DMS153 treated with DMSO at 0.1 percent for 48 hours (cell line): ENCODE results near the gene PGAM4.
"Not testable (repeated sequence)": the region's sequence is repeated elsewhere in the genome, so short reads cannot be mapped to it uniquely, and the experiment has no call there.

Experiments
- DNase-seq: peaks from one replicate; lab custom pipeline; 2025; ENCODE audit not compliant: unreplicated experiment; lab: John Stamatoyannopoulos, UW

PGAM4 gene

DNA sequence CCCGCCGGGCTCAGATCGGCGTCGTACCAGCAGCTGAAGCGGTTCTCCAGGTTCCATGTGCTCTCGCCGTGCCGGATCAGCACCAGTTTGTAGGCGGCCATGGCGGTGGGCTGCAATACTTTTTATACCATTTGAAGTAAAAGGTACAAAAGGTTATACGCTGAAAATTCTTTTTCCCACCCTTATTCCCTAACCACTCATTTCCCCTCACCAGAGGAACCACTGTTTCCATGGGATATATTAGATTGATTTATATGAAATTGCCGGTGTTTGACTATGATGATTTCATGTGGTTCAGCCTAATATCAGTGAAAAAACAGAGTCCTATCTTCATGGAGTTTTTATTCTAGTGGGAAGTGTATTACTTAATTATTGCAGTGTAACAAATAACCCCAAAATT is at the start of gene PGAM4:
Gene PGAM4, minus strand, starts transcription at position 101 of the 400 bp plus-strand sequence. Its CDS starts 0 bp downstream, at position 101.
- DNase-seq = no peak

DNA sequence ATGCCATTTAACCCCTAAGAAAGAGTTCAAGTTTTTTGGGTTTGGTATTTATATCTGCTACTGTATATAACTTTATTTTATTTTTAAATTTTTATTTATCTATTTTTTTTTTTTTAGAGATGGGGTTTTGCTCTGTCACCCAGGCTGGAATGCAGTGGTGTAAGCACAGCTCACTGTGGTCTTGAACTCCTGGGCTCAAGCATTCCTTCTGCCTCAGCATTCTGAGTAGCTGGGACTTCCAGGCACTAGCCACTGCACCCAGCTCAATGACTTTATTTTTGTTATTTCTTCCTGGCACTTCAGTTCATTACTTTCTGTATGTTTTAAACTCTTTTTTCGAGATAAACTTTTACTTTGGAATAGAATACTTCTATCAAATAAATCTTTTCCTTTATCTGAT is 42.4 kb upstream of the PGAM4 start:
- DNase-seq = no peak

DNA sequence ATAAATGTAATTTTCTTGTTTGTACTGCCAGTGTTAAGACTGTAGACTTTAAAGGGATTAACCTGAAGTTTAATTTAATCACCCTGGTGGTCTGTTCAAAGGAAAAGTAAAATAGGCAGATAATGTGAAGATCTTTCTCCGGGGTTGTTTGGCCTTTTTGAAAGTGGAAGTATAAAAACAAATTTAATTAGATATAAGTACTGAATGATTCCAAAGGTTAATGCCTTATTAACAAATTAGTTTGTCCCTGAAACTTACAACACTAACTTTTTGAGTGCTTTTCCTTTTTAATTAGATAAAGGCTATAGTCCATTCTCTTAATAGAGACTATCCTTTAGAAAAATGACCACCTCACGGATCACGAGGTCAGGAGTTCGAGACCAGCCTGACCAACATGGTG is 10.4 kb upstream of the PGAM4 start:
- DNase-seq = no peak

DNA sequence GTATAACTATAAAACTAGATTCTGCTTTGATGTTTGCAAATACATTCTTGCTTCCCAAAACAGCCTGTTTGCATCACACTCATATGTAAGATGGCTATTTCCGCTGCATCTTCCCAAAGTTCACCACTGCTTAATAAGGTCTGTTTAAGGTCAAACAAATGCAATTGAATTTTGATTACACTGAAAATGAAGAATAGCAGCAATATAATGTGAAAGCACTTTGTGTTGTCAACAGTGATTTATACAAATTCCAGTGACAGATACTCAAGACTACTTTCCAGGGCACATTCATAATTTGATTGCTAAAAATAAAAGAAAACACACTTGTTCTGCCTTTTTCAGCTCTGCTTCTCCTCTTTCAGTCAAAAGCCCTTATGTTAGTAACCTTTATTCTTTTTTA is 8.1 kb upstream of the PGAM4 start:
- no peak for DNase-seq

DNA sequence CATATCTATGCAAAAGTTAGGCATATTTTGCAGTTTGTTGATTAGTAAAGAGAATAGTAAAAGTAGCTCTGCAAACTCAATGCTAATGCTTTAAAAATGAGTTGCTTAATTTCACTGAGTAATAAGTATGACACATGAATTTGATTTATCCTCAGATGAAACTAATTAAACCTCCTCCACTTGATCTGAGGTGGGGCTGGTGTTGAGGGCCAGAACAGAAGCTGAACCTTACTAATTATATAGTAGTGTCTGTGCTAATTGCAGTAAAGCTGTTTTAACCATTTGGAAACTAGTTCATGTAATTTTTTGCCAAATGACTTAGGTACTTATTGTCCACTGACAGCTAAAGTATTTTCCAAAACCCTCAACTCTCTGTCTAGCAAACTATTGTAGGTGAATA is 7.7 kb upstream of the PGAM4 start:
- no peak for DNase-seq

GRCh38 chrX:77975755-77976154 is 6.3 kb upstream of the PGAM4 start:
- no peak for DNase-seq

GRCh38 chrX:77967631-77968030 is 1.8 kb downstream of the PGAM4 start:
- DNase-seq = no peak

DNA sequence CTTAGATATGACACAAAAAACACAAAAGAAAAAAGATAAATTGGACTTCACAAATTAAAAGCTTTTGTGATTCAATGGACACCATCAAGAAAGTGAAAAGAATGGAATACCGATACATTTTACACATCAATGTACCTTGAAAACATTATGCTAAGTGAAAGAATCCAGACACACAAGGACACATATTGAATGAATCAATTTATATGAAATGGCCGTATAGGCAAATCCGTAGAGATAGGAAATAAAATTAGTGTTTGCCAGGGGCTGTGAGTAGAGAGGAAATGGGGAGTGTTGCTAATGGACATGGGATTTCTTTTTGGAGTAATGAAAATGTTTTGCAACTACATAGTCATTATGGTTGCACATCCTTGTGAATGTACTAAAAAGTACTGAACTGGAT is 3.1 kb downstream of the PGAM4 start:
- no peak for DNase-seq

GRCh38 chrX:77962068-77962902 is 7.2 kb downstream of the PGAM4 start:
- no peak for DNase-seq

GRCh38 chrX:77961063-77961462 is 8.4 kb downstream of the PGAM4 start:
- DNase-seq = no peak

DNA sequence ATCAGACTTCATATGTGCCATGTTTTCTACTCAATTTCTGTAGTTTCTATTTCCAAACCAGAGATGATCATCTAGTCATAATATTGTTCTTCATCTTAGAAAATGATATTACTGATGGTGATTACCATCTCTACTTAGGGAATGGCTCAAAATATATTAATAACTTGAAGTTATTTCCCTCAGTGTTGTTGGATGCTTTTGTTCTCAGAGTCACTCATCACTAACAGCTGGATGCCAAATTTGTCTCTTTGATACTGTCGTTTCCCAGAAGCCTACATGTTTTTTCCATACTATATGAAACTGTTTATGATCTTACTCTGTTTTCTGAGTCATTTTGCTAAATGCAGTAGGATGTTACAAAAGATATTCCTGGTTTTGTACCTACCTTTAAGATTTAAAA is 8.9 kb downstream of the PGAM4 start:
- DNase-seq = no peak

DNA sequence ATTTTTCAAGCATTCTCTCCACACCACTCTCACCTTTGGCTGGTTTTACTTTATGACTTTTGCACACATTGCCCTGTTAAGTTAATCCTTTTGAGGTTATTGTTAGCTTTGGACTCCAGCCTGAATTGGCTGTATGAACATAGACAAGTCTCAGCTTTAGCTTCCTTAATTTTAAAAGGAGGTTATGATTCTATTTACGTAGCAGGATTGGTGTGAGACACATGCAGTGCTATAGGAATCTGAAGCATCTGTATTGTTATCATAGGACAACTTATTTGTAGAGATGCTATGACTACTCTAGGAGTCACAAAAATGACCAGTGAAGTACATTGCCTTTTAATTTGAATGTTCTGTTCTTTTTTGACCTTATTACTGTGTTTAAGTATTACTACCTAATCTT is 15.7 kb downstream of the PGAM4 start:
- no peak for DNase-seq

DNA sequence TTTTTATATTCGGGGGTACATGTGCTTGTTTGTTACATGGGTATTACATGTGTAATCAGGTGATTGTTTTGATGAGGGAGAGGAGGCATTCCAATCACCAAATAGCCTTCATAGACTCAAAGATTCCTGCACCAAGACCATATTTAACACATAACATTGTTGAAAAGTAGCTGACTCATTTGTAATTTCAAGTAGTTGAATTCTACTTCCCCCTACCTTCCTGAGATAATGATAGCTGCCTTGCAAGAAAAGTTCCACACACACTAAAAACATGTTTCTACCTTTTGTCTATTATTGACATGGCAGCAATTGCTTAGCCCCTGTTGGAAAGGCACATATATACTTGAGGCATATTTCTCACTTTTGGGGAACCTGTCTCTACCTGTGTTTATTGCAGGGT is 16.1 kb downstream of the PGAM4 start:
- DNase-seq = no peak

GRCh38 chrX:77952173-77952572 is 17.3 kb downstream of the PGAM4 start:
- DNase-seq = no peak

- no peak for DNase-seq
Observed at GRCh38 chrX:77949840-77950239, 19.6 kb downstream of the PGAM4 start.

GRCh38 chrX:77946571-77946970 is 22.9 kb downstream of the PGAM4 start:
- DNase-seq = no peak

DNA sequence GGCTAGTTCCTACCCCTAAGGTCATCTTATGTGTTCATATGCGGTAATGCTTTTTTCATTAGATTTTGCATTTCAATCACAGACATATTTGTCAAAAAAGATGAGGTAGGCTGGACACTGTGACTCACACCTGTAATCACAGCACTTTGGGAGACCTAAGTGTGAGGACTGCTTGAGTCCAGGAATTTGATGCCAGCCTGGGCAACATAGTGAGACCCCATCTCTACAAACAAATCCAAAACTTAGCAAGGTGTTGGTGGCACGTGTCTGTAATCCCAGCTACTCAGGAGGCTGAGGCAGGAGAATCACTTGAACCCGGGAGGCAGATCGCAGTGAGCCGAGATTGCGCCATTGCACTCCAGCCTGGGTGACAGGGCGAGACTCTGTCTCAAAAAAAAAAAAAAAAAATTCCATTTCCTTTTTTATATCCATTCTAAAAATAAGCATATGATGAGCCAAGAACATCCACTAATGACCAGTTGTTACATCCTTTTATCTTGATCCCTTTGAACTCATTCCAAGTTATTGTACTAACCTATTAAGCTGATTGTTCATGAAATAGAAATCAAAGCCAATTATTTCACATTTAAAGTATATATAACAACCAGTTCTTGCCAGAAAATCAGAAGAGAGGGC is 23.4 kb downstream of the PGAM4 start:
- no peak for DNase-seq

DNA sequence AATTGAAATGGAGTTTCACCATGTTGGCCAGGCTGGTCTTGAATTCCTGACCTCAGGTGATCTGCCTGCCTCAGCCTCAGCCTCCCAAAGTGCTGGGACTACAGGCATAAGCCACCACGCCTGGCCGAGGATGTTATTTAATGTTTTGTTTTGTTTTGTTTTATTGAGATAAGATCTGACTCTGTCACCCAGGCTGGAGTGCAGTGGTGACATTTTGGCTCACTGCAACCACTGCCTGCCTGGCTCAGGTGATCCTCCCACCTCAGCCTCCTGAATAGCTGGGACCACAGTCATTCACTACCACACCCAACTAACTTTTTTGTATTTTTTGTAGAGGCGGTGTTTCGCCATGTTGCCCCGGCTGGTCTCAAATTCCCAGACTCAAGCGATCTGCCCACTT is 24.4 kb downstream of the PGAM4 start:
- not testable (repeated sequence) for DNase-seq

DNA sequence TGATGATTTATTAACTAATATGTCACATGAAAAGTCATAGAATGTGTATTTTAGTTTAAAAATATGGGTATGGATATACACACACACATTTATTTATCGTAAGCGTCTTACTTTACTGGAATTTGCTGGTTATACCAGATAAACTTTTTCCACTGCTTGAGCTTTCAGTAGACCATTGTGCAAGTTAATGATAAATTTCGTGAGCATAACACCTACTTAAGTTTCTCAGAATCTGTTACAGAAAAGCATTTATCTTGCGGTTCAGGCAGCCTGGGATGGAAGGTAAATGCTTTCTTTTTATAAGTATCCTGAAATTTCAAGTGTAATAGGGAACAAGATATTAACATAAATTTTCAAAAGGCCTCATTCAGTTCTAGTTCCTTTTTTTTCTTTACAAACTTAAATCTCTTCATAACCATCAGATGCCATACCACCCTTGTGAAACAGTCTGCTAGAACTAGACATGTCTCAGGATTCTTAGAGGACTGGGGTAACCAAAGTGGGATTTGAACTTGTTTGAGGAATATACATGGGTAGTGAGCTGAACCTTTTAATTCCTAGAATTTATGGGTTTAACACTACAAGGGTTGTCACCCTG is 31.3 kb downstream of the PGAM4 start:
- no peak for DNase-seq

GRCh38 chrX:77937291-77937690 is 32.1 kb downstream of the PGAM4 start:
- DNase-seq = no peak

DNA sequence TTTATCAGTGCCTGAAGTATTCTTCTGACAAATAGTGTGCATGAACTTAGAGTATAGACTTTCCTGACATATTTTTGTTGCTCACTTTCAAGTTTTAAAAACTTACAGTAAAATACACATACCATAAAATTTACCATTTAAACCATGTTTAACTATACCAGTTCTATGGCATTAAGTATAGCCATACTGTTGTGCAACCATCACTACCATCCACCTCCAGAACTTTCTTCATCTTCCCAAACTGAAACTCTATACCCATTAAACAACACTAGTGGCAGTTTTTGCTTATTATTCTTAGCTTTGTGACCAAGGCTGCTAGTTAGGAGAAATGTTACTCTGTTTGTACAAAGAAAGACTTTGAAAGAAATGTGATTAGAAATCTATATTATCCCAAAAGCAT is 33.1 kb downstream of the PGAM4 start:
- DNase-seq = no peak

DNA sequence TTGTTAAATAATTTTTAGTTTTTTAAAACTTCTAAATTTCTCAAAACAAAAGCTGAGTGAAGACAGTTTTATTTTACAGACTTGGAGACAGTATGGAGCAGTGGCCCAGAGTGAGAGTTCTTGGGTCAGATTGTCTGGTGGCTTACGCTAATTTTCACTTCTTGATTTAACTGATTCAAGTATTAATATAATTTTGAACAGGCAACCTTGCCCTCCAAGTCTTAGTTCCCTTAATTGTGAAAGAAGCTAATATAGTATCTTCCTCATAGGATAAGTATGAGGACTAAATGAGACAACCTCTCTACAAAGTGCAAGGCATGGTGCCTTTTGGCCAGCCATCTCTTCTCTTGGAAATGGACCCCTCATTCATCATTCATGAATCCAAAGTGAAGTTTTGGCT is 33.6 kb downstream of the PGAM4 start:
- DNase-seq = no peak
